ENCODE measurements around the gene ZNF560. TPM values are rescaled to one million over a fixed set of nuclear protein-coding genes. Genes with fewer than 3 reads are reported as not detected.

Gene ZNF560
- total and polyA plus RNA-seq, 2 of the 13 experiments (the other 11 are each of a cell fraction or from before 2014, with no cell fraction given) = not detected

- TF ChIP-seq ZBTB4 (CRISPR knock-in tag; IDR thresholded peaks at IDR 0.05; ENCODE audit: borderline replicate concordance) (peak; percentile 61; the same call in 1 of the 2 replicates), YEATS4 (CRISPR knock-in tag; IDR thresholded peaks at IDR 0.05; ENCODE audit: borderline replicate concordance) (peak; percentile 89), ZNF280B (CRISPR knock-in tag; IDR thresholded peaks at IDR 0.05; ENCODE audit: borderline replicate concordance) (peak; percentile 64; the same call in 1 of the 2 replicates), SMAD3 (CRISPR knock-in tag; IDR thresholded peaks at IDR 0.05) (0 out of 2 replicates have a peak, but pooled peaks have one; percentile 55), HNRNPL (IDR thresholded peaks at IDR 0.05; ENCODE audit: low read depth, low read length) (peak; percentile 58; the same call in 1 of the 2 replicates), ZNF609 (CRISPR knock-in tag; IDR thresholded peaks at IDR 0.05; ENCODE audit: borderline replicate concordance) (peak; percentile 2; the same call in 1 of the 2 replicates), ZFP36L2 (CRISPR knock-in tag; IDR thresholded peaks at IDR 0.05) (no peak), ZNF644 (CRISPR knock-in tag; IDR thresholded peaks at IDR 0.05; ENCODE audit: low read depth) (no peak), BCLAF1 (IDR thresholded peaks at IDR 0.05) (no peak), RARA (CRISPR knock-in tag; IDR thresholded peaks at IDR 0.05) (no peak), TBX3 (IDR thresholded peaks at IDR 0.05; ENCODE audit: borderline replicate concordance) (no peak), SP5 (CRISPR knock-in tag; IDR thresholded peaks at IDR 0.05; ENCODE audit: borderline replicate concordance, low read depth) (0 out of 2 replicates have a peak, but pooled peaks have one; percentile 7), RELA (CRISPR knock-in tag; IDR thresholded peaks at IDR 0.05) (no peak), ZNF841 (CRISPR knock-in tag; IDR thresholded peaks at IDR 0.05; ENCODE audit: borderline replicate concordance) (no peak), KDM5B (CRISPR knock-in tag; IDR thresholded peaks at IDR 0.05; ENCODE audit: borderline replicate concordance) (peak; percentile 69; the same call in 1 of the 2 replicates)
These were observed 40.0 kb upstream of the ZNF560 start, which contains the start of gene ZNF426 (continued) for GRCh38 chr19:9538183-9539058.
